ENCODE results near the gene L1TD1. TPM values are rescaled to one million over a fixed set of nuclear protein-coding genes. Genes with fewer than 3 reads are reported as not detected.
A peak's percentile ranks its signal among the peaks of the same experiment; 100 is the strongest.
"Not testable (repeated sequence)": the region's sequence is repeated elsewhere in the genome, so short reads cannot be mapped to it uniquely, and the experiment has no call there.

L1TD1 gene, protein sequence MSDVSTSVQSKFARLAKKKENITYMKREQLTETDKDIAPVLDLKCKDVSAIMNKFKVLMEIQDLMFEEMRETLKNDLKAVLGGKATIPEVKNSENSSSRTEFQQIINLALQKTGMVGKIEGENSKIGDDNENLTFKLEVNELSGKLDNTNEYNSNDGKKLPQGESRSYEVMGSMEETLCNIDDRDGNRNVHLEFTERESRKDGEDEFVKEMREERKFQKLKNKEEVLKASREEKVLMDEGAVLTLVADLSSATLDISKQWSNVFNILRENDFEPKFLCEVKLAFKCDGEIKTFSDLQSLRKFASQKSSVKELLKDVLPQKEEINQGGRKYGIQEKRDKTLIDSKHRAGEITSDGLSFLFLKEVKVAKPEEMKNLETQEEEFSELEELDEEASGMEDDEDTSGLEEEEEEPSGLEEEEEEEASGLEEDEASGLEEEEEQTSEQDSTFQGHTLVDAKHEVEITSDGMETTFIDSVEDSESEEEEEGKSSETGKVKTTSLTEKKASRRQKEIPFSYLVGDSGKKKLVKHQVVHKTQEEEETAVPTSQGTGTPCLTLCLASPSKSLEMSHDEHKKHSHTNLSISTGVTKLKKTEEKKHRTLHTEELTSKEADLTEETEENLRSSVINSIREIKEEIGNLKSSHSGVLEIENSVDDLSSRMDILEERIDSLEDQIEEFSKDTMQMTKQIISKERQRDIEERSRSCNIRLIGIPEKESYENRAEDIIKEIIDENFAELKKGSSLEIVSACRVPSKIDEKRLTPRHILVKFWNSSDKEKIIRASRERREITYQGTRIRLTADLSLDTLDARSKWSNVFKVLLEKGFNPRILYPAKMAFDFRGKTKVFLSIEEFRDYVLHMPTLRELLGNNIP
- not detected for total RNA-seq

DNA sequence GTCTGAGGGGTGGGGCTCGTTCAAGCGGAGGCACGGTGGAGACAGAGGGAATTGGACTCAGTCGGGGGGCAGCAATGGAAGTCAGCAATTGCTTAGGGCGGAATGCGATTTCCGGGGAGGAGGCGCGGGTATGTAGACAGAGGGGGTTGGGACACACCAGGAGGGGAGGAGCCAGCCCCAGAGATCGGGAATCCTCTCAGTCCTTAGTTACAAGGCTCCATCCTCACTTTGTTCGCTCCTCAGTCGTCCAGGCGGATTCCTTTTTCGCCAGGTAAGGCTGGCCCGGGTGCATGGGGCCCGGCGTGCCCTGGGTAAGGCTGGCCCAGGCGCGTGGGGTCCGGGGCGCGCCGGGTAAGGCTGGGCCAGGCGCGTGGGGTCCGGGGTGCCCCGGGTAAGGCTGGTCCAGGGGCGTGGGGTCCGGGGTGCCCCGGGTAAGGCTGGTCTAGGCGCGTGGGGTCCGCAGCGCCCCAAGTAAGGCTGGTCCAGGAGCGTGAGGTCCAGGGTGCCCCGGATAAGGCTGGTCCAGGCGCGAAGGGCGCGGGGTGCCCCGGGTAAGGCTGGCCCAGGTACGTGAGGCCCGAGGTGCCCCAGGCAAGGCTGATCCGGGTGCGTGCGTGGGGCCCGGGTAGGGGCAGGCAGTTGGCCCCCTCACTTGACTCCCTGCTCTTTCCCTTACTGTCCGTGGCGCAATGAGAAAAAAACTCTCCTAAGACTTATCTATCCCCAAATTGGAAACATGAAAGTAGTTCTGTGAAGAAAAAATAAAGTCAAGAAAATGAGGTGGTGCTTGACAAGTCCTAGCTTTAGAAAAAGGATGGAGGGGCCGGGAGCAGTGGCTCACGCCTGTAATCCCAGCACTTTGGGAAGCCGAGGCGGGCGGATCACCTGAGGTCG is at the start of gene L1TD1:
Gene L1TD1 (plus strand): TSS at position 199 of the 894 bp plus-strand sequence. CDS start 11,780 bp downstream, outside the sequence.
- DNase-seq (ENCODE audit: low spot score), result no peak

DNA sequence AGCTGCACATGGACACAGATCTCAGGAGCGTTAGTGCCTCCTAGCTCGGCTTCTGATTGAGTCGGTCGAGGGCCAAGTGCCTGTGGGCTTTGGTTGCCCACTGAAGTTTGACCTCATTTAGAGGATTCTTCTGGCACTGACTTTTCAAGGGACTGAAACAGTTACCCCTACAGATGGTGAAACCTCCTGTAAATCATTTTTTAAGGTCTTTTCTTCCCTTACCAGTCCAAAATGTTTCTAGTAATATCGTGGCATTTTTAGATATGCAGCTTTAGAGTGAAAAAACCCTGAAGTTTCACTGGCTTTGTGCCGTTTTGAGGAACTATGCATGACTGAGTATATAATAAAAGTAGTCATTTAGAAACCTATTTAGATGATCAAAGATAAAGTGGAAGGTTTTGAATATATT is 34.7 kb upstream of the L1TD1 start:
- no peak for DNase-seq (ENCODE audit: low spot score)

GRCh38 chr1:62161711-62162110 is 32.9 kb upstream of the L1TD1 start:
- no peak for DNase-seq (ENCODE audit: low spot score)

DNA sequence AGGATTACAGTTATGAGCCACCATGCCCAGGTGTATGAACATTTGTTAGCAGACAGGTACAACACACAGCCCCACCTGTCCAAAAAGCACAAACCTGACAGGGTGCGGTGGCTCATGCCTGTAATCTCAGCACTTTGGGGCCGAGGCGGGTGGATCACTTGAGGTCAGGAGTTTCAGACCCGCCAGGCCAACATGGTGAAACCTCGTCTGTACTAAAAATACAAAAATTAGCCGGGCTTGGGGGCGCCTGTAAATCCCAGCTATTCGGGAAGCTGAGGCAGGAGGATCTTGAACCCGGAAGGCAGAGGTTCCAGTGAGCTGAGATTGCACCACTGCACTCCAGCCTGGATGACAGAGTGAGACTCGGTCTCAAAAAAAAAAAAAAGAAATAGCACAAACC is 24.3 kb upstream of the L1TD1 start:
- not testable (repeated sequence) for DNase-seq (ENCODE audit: low spot score)

GRCh38 chr1:62175568-62176179 is 19.0 kb upstream of the L1TD1 start:
- DNase-seq (ENCODE audit: low spot score), result peak; percentile 55

GRCh38 chr1:62176597-62177312 is 17.9 kb upstream of the L1TD1 start:
- DNase-seq (ENCODE audit: low spot score), result no peak

GRCh38 chr1:62177621-62178020 is 17.0 kb upstream of the L1TD1 start:
- DNase-seq (ENCODE audit: low spot score), result no peak

- DNase-seq (ENCODE audit: low spot score), result no peak
Observed at GRCh38 chr1:62178372-62178771, 16.3 kb upstream of the L1TD1 start.

- not testable (repeated sequence) for DNase-seq (ENCODE audit: low spot score)
Observed at GRCh38 chr1:62180054-62180453, 14.6 kb upstream of the L1TD1 start.

GRCh38 chr1:62180639-62181038 is 14.0 kb upstream of the L1TD1 start:
- DNase-seq (ENCODE audit: low spot score), result peak; percentile 48

DNA sequence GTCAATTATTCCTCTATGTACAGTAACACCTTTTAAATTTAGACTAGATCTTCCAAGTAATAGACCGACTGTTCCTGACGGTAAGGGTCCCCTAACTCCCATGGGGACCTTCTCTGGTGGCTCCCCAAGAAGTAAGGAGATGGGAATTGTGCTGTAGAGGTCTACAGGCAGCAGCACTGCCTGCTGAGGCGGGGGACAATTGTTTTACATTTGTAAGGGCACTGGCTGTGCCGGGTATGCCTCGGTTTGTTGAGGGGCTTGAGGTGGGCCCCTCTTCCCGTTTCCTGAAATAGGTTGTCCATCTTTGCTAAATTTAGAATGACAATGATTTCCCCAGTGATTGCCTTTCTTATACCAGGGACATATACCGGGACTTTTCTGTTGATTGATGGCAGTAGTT is 13.1 kb upstream of the L1TD1 start:
- no peak for DNase-seq (ENCODE audit: low spot score)

- not testable (repeated sequence) for DNase-seq (ENCODE audit: low spot score)
Observed at GRCh38 chr1:62182157-62182556, 12.5 kb upstream of the L1TD1 start.

DNA sequence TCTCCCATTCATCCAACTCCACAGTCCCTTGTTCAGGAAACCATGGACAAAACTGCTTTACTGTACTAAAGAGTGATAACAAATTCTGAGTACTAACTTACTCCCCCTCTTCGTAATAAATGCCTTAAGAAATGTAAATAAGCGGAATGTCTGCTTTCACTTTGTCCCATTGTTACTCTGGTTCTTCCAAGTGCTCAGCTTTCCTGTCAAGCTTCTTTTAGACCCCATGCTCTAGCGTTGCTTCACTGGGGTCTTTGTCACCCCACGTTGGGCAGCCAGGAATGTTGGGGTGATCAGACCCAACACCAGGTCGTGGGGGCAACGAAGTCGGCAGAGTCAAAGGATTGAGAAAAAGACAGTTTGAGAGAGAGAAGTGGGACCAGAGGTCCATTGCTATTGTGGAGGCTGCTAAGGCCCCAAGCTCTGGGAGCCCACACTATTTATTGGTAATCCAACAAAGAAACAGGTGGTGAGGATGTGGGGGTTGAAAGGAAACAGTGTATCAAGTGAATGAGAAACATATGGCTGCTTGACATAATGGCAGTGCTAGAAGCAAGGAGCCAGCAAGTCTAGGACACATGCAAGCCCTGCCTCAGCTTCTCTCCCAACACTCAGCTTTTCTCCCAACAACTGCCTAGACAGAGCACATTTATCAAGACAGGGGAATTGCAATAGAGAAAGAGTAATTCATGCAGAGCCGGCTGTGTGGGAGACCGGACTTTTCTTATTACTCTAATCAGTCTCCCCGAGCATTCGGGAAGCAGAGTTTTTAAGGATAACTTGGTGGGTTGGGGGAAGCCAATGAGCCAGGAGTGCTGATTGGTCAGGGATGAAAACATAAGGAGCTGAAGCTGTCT is 11.3 kb upstream of the L1TD1 start:
- not testable (repeated sequence) for DNase-seq (ENCODE audit: low spot score)

DNA sequence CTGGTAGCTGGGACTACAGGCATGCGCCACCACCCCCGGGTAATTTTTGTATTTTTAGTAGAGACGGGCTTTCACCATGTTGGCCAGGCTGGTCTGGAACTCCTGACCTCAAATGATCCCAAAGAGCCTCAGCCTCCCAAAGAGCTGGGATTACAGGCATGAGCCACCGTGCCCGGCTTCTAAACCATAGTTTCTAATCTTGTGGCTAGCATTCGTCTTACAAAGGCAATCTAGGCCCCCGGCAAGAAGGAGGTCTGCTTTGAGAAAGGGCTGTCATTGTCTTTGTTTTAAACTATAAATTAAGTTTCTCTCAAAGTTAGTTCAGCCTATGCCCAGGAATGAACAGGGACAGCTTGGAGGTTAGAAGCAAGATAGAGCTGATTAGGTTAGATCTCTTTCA is 10.3 kb upstream of the L1TD1 start:
- no peak for DNase-seq (ENCODE audit: low spot score)

GRCh38 chr1:62185233-62185632 is 9.4 kb upstream of the L1TD1 start:
- DNase-seq (ENCODE audit: low spot score), result not testable (repeated sequence)

DNA sequence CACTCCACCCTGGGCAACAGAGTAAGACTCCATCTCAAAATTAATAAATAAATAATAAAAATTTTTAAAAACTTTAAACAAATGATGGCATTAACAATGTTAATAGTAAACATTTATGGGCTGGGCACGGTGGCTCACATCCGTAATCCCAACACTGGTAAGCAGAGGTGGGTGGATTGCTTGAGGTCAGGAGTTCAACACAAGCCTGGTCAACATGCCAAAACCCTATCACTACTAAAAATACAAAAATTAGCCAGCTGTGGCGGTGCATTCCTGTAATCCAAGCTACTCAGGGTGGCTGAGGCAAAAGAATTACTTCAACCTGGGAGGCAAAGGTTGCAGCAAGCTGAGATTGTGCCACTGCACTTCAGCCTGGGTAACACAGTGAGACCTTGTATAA is 9.0 kb upstream of the L1TD1 start:
- DNase-seq (ENCODE audit: low spot score), result no peak

- DNase-seq (ENCODE audit: low spot score), result no peak
Observed at GRCh38 chr1:62187548-62187947, 7.1 kb upstream of the L1TD1 start.

DNA sequence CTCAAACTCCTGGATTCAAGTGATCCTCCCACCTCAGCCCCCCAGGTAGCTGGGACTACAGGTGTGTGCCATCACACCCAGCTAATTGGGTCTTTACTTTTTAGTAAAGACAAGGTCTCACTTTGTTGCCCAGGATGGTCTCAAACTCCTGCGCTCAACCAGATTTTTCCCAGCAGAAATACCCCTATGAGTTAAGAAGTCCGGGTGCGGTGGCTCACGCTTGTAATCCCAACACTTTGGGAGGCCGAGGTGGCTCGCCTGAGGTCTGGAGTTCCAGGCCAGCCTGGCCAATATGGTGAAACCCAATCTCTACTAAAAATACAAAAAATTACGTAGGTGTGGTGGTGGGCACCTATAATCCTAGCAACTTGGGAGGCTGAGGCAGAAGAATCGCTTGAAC is 6.5 kb upstream of the L1TD1 start:
- DNase-seq (ENCODE audit: low spot score), result no peak

GRCh38 chr1:62196086-62196690 is 1.5 kb downstream of the L1TD1 start:
- DNase-seq (ENCODE audit: low spot score), result no peak
